D721Med (cell line): Measurements from ENCODE around the gene RNF149.
"Not testable (repeated sequence)": the region's sequence is repeated elsewhere in the genome, so short reads cannot be mapped to it uniquely, and the experiment has no call there.

Experiments used
- DNase-seq: peaks from one replicate; pipeline ENCODE4 v3.0.0; 2011; ENCODE audit warnings: low spot score; ENCODE audit not compliant: insufficient read length
- FAIRE-seq: peaks from 2 replicates; lab custom pipeline; 2011; peaks lifted over from hg19 to GRCh38; lab: Jason Lieb, UNC
- TF ChIP-seq, protein P1 (sequence below): IDR thresholded peaks from 2 replicates; pipeline ENCODE4 v1.5.1; 2012; ENCODE audit warnings: mild to moderate bottlenecking, control low read depth; ENCODE audit not compliant: insufficient read depth; ENCODE audit errors: missing control alignments

The RNF149 gene

DNA sequence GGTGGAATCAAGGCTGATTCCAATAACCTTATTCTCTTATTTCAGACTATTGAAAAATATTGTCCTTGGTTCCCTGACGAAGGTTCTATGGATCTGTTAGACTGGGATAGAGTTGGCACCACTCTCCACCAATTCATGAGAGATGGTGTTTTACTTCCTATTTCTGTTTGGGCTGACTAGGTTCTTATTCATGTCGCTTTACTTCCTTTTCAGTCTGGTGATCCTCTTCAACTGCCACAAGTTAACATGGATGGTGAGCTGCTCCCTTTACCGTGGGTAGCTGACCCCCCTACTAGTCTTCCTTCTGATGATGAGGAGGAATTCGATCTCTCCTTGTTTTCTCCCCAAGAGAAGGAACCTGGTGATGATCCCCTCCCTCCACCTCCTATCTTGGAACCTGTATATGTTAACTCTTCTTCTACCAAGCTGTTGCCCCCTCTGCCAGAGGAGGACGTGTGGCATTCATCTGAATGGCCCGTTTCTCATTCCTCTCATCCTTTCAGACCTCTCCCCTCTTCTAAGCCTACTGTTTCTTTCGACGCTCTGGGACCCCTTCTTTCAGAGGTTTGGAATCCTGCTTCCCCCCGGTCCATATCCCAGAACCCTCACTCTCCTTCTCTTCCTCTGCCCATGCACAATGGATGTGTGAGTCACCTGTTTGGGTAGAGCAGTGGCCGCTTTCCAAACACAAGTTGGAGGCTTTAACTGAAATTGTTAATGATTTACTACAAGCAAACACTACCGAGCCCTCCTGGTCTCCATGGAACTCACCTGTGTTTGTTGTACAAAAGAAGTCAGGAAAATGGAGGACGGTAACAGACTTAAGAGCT is 69.4 kb downstream of the RNF149 start:
- DNase-seq = no peak
- TF ChIP-seq, protein P1, sequence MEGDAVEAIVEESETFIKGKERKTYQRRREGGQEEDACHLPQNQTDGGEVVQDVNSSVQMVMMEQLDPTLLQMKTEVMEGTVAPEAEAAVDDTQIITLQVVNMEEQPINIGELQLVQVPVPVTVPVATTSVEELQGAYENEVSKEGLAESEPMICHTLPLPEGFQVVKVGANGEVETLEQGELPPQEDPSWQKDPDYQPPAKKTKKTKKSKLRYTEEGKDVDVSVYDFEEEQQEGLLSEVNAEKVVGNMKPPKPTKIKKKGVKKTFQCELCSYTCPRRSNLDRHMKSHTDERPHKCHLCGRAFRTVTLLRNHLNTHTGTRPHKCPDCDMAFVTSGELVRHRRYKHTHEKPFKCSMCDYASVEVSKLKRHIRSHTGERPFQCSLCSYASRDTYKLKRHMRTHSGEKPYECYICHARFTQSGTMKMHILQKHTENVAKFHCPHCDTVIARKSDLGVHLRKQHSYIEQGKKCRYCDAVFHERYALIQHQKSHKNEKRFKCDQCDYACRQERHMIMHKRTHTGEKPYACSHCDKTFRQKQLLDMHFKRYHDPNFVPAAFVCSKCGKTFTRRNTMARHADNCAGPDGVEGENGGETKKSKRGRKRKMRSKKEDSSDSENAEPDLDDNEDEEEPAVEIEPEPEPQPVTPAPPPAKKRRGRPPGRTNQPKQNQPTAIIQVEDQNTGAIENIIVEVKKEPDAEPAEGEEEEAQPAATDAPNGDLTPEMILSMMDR = no peak
- no peak for FAIRE-seq

DNA sequence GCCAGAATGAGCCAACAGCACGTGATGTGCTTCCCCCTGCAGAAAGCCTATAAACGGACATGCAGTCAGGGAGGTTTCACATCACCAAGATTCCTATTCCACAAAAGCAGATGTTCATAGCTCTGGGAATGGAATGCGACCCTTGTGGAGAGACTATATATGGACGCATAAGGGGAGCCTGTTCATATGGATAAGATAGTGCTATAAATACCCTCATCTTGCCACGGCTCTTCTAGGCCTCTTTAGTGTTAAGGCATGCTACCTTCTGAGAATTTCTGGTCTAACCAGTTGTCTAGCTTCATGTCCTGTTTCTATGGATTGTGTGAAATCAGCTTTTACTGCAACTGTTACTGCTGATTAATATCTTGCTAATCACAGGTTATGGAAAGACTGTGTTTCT is 70.6 kb downstream of the RNF149 start:
- not testable (repeated sequence) for FAIRE-seq, DNase-seq

DNA sequence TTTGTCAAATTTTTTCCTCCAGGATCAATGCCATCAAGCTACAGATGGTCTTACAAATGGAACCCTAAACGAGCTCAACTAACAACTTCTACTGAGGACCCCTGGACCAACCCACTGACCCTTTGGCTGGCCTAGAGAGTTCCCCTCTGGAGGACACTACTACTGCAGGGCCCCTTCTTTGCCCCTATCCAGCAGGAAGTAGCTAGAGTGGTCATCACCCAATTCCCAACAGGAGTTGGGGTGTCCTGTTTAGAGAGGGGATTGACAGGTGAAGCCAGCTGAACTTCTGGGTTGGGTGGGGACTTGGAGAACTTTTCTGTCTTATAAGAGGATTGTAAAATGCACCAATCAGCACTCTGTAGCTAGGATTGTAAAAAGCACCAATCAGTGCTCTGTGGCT is 72.5 kb downstream of the RNF149 start:
- not testable (repeated sequence) for FAIRE-seq, DNase-seq

DNA sequence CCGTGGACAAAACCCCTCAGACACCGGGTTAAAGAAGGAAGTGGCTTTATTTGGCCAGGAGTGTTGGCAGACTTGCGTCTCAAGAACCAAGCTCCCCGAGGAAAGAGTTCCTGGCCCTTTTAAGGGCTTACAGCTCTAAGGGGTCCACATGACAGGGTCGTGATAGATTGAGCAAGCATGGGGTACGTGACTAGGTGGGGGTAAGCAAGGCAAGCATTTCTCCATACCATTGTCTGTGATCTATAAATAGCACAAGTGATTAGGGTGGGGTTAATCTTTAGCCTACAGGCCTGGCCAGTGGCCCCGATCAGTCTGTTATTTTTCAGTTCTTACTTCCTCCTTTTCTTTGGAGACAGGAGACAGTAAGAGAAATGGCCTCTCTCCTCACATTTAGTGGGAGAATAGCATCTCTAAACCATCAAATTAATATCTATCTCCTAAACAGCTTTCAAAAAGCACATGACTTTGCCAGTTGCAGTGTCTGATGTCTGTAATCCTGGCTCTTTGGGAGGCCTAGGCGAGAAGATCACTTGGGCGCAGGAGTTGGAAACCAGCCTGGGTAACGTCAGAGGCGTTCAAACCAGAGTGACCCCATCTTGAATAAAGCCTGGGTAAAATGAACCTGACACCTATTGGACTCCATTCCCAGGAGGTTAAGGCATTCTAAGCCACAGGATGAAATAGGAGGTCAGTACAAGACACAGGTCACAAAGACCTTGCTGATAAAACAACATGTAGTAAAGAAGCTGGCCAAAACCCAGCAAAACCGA is 74.1 kb downstream of the RNF149 start:
- TF ChIP-seq, protein P1 = no peak
- no peak for FAIRE-seq
- DNase-seq = no peak

DNA sequence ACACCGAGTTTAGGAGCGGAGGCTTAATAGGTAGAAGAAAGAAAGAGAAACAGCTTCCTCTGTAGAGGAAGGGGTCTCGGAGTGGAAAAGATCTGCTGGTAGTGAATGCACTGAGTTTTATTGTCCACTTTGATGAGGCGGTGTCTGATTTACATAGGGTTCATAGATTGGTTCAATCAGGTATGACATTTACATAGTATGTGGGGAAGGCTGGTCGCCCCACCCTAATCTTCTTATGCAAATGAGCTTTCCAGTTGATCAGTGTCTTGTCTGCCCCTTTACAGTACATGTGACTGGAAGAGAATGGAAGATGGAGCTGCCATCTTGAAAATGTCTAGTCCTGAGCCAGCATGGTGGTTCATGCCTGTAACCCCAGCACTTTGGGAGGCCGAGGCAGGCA is 75.7 kb downstream of the RNF149 start:
- DNase-seq (no peak), FAIRE-seq (no peak)
- TF ChIP-seq, protein P1 = no peak

DNA sequence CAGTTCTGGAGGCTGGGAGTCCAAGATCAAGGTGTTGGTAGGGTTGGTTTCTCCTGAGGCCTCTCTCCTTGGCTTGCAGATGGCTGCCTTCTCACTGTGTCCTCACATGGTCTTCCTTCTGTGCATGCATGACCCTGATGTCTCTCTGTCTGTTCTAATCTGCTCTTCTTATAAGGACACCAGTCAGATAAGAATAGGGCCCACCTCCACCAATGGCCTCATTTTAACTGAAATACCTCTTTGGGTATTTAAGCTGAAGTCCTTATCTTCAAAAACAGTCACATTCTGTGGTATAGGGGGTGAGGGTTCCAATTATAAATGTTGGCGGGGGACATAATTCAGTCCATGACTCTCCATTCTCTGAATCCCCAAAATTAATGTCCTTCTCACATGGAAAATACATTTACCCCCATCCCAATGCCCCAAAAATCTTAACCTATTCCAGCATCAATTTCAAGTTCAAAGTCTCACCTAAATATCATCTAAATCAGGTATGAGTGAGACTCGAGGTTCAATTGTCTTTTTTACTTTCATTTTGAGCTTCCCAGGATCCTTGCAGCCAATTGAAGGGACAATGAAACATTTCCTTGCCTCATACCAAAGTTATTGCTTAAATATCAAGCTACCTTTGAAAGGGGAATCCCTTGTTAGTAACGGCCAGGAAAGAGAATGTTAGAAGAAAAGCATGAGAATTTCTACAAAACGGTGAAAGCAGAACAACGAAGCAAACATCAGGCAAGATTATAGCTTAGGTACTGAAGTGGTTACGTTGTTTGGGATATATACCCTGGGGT is 76.4 kb downstream of the RNF149 start:
- no peak for FAIRE-seq

DNA sequence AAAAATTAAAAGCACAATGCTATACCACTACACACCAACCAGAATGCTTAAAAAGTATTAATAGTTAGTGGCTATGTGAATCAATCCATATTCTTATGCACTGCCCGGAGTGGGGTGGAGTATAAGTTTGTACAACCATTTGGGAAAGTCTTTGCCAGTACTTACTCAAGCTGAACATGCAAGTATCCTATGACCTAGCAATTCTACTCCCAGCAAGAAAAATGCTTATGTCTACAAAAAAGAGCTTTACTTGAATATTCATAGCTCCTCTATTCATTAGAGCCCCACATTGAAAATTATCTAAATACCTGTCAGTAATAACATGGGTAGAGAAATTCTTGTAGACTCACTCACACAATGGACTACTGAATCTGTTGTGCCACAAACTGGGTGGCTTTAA is 77.3 kb downstream of the RNF149 start:
- no peak for FAIRE-seq
- TF ChIP-seq, protein P1 = no peak
- no peak for DNase-seq

More for the DNA sequence above, 76.4 kb downstream of the RNF149 start:
- TF ChIP-seq, protein P1 = no peak
- DNase-seq = no peak
